Vagina (tissue), 2 donors: ENCODE measurements around the gene ETFBKMT.

Experiments used
- CTCF ChIP-seq, 3 experiments: fragments of 450-650 bp in 2 of 3; fragments of 200-600 bp in 1 of 3; sonication (generic) in 1 of 3; IDR thresholded peaks; one replicate each; pipeline ENCODE4 v1.5.1; 2017 to 2019; ENCODE audit warnings: antibody characterized with exemption in 3 of 3, mild to moderate bottlenecking in 2 of 3, moderate library complexity in 2 of 3
- POLR2AphosphoS5 ChIP-seq, 2 donors: sonication (generic); formaldehyde crosslinking; IDR thresholded peaks; one replicate each; pipeline ENCODE4 v1.9.0; 2017; ENCODE audit warnings: antibody characterized with exemption in 2 of 2, mild to moderate bottlenecking in 2 of 2, low read depth in 1 of 2; ENCODE audit not compliant: insufficient read depth in 1 of 2

GRCh38 chr12:31651893-31652521, 7.5 kb upstream of the ETFBKMT start:
- no peak for TF ChIP-seq POLR2AphosphoS5 (IDR thresholded peaks at IDR 0.05; ENCODE audit: insufficient read depth in 1 of 2, low read depth in 1 of 2)
- no peak for TF ChIP-seq CTCF (IDR thresholded peaks at IDR 0.05)
